Measurements from ENCODE around the gene DUSP16.
"Not testable (repeated sequence)": the region's sequence is repeated elsewhere in the genome, so short reads cannot be mapped to it uniquely, and the experiment has no call there.

Gene DUSP16

GRCh38 chr12:12608557-12608957 is 45.9 kb upstream of the DUSP16 start:
- ChIA-PET POLR2A (ENCODE audit: low non-redundant PET) (no interaction called here), CTCF (interaction anchor here (0.7 to 1.9 kb wide), 3 partner anchors 64 to 464 kb away, joined by 3 to 8 read pairs (median 3); no protein-coding TSS in a partner anchor)
- peak; percentile 15 for DNase-seq (ENCODE audit: low spot score)
- TF ChIP-seq CTCF (conservative IDR thresholded peaks at IDR 0.05; ENCODE audit: low read depth): no peak
- H3K27ac ChIP-seq: no peak overlapping the region

GRCh38 chr12:12606781-12607589 is 44.3 kb upstream of the DUSP16 start:
- no peak for TF ChIP-seq CTCF (conservative IDR thresholded peaks at IDR 0.05; ENCODE audit: low read depth)
- POLR2A ChIA-PET (ENCODE audit: low non-redundant PET): no interaction called here
- H3K27ac ChIP-seq: no peak overlapping the region
- DNase-seq (ENCODE audit: low spot score): peak; percentile 55
- CTCF ChIA-PET: interaction anchor here (0.6 kb wide), 1 partner anchor 14 kb away, joined by 4 read pairs; no protein-coding TSS in a partner anchor

GRCh38 chr12:12604740-12605139 is 42.1 kb upstream of the DUSP16 start:
- POLR2A ChIA-PET (ENCODE audit: low non-redundant PET): no interaction called here
- TF ChIP-seq CTCF (conservative IDR thresholded peaks at IDR 0.05; ENCODE audit: low read depth): no peak
- H3K27ac ChIP-seq: no peak overlapping the region
- no peak for DNase-seq (ENCODE audit: low spot score)
- CTCF ChIA-PET: no interaction called here

- no peak for DNase-seq (ENCODE audit: low spot score)
- ChIA-PET CTCF (no interaction called here), POLR2A (ENCODE audit: low non-redundant PET) (no interaction called here)
- H3K27ac ChIP-seq: no peak overlapping the region
- no peak for TF ChIP-seq CTCF (conservative IDR thresholded peaks at IDR 0.05; ENCODE audit: low read depth)
Observed at GRCh38 chr12:12600659-12601058, 38.0 kb upstream of the DUSP16 start.

- no peak for TF ChIP-seq CTCF (conservative IDR thresholded peaks at IDR 0.05; ENCODE audit: low read depth)
- POLR2A ChIA-PET (ENCODE audit: low non-redundant PET): no interaction called here
- H3K27ac ChIP-seq: no peak overlapping the region
- DNase-seq (ENCODE audit: low spot score): no peak
- CTCF ChIA-PET: no interaction called here
Observed at GRCh38 chr12:12599750-12600643, 37.3 kb upstream of the DUSP16 start.

- CTCF ChIA-PET: interaction anchor here (0.7 kb wide), 1 partner anchor 80 kb away, joined by 3 read pairs; no protein-coding TSS in a partner anchor
- no peak overlapping the region for H3K27ac ChIP-seq
- no peak for DNase-seq (ENCODE audit: low spot score)
- TF ChIP-seq CTCF (conservative IDR thresholded peaks at IDR 0.05; ENCODE audit: low read depth): no peak
- POLR2A ChIA-PET (ENCODE audit: low non-redundant PET): no interaction called here
Observed at GRCh38 chr12:12598864-12599263, 36.2 kb upstream of the DUSP16 start.

GRCh38 chr12:12596598-12596997 is 33.9 kb upstream of the DUSP16 start:
- CTCF ChIA-PET: interaction anchor here (0.6 kb wide), 1 partner anchor 801 kb away, joined by 3 read pairs; no protein-coding TSS in a partner anchor
- POLR2A ChIA-PET (ENCODE audit: low non-redundant PET); DNase-seq (ENCODE audit: low spot score); H3K27ac ChIP-seq: not testable (repeated sequence)

GRCh38 chr12:12595929-12596328 is 33.3 kb upstream of the DUSP16 start:
- H3K27ac ChIP-seq; DNase-seq (ENCODE audit: low spot score); CTCF ChIA-PET; POLR2A ChIA-PET (ENCODE audit: low non-redundant PET): not testable (repeated sequence)
